ENCODE measurements around the gene SPRY1.
A peak's percentile ranks its signal among the peaks of the same experiment; 100 is the strongest.

SPRY1 gene, protein sequence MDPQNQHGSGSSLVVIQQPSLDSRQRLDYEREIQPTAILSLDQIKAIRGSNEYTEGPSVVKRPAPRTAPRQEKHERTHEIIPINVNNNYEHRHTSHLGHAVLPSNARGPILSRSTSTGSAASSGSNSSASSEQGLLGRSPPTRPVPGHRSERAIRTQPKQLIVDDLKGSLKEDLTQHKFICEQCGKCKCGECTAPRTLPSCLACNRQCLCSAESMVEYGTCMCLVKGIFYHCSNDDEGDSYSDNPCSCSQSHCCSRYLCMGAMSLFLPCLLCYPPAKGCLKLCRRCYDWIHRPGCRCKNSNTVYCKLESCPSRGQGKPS

GRCh38 chr4:123396307-123397143 is at the start of gene SPRY1:
SPRY1 (plus strand) TSS chr4:123396795; CDS start chr4:123401592, 4,797 bp downstream.
- DNase-seq, result peak; percentile 90

- DNase-seq, result no peak
Measured at GRCh38 chr4:123346951-123347350, 49.6 kb upstream of the SPRY1 start.

DNA sequence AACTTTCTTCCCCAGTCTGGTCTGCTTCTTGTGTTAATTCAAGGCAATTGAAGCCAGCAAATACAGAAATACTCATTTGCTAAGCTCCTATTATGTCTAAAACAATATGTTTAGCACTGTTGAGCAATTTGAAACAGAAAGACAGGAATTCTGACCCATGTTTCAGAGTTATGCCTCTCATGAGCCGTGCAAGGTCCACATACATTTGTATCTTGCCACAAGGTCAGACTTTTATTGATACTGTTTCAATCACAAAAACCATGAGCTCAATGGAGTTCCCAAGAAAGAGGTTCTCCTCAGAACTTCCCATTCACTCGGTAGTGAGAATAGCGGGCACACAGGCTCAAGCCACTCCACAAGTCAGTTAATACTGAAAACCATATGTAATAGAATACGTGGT is 47.6 kb upstream of the SPRY1 start:
- no peak for DNase-seq

DNA sequence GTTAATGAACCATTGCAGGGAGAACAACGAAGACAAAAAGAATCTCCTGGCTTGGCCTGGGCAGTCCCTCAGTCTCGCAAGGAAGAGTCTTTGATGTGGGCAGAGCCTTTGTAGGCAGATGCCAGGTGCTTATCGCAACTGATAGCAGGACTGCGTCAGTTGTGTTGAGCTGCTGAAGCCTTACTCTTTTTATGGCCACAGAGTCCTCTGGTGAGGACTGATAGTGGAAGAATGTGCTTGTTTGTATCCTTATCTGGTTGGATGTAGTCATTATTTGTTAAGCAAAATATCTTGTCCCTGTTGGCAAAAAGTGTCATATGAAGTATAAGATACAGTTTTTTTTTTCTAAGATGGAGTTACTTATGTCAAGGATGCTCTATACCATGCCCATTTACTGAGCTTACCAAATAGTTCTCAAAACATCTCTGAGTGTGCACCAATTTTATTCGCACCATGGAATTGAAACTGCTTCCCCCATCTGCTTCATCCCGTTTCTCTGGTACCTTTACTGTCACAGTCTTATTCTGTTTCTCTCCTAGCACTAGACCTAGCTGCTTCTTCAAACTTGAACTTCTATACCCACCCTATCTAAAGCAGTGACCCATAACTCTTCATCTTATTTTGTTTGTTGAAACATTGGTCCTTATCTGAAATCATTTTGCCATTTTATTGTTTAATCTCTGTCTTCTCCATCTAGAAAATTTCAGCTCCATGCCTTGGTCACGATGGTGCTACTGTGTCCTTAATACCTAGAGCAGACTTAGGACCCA is 47.0 kb upstream of the SPRY1 start:
- DNase-seq, result no peak

GRCh38 chr4:123350191-123350544 is 46.4 kb upstream of the SPRY1 start:
- DNase-seq, result no peak

DNA sequence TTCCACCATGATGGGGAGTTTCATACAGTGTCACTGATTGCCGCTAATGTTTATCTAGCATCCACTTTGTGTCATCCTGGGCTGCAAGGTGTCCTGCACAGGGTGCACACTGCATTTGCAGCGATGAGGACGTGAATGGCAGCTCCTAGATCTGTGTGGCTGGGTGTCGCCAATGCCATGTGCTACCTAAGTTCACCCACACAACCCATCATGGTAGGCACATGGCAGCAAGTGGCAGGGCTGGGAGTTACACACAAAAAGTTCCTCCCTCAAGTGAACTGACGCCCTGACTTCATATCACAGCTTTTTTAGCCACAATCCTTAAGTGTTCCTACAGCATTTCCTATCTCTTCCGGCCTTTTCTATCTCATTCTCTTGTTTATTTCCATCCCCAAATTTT is 45.9 kb upstream of the SPRY1 start:
- DNase-seq, result no peak

- DNase-seq, result no peak
Measured at GRCh38 chr4:123351713-123352112, 44.9 kb upstream of the SPRY1 start.

DNA sequence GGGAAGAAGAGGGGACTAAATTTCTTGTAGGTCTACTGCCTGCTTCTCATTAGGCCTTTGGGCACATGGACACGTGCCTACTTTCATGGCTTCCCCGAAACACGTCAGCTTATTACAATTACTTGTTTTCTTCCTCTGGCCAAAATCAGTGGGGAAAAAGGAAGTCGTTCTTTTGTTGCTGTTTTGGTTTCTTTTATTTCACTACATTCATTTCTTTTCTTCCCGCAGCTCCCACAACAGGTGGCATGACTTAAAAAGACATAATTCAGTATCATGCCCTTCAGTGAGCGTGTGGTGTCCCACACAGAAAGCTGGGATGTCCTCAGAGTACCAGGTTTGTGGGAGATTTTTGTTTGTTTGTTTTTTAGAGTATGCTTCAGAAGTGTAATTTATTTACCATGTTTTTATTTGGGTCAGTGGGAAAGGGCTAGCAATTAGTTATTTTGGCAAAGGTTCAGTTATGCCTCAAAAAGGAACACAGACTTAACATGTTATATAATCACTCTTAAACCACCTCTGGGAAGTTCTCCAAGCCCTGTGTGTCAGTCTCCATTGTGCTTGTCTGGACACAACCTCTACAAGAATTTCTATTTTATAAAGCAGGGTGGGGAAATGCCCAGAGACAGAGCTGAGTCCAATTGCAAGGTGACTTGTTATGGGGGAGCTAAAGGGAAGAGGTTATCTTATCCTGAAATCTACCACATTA is 44.2 kb upstream of the SPRY1 start:
- no peak for DNase-seq

DNA sequence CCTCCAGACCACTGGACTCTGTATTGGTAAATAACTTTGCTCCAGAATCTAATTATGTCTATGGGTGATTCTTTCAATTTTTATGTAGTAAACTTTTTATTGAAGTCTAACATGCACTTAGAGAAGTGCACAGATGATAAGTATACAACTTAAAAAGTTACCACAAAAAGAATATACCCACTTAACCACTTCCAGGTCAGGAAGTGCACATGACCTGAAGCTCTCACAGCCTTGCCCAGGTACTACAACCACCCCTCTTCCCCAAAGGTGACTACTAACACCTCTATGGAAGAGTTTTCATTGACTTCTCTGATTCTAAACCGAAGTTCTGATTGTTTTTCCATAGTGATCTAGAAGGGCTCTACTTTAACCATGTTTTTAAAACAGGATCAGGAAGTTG is 43.6 kb upstream of the SPRY1 start:
- DNase-seq, result no peak

- no peak for DNase-seq
Measured at GRCh38 chr4:123353656-123354055, 42.9 kb upstream of the SPRY1 start.

- no peak for DNase-seq
Measured at GRCh38 chr4:123354701-123355100, 41.9 kb upstream of the SPRY1 start.

DNA sequence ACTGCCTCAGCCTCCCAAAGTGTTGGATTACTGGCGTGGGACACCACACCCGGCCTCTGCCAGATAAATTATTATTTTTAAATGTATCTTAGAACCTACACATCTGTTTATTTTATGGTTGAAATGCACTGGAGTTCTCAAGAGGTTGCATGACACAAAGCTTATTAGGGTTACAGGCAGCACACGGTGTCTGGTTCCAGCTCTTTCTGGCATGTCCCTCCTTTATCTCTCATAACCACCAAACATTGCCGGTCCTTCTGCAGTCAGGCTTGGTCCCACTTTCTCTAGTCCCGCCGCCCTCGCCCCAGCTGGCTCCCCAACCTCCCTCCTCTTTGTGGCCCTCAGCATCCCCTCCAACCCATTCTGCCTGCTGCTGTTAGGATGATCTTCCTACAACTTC is 39.7 kb upstream of the SPRY1 start:
- no peak for DNase-seq

GRCh38 chr4:123359449-123360315 is 36.9 kb upstream of the SPRY1 start:
- DNase-seq, result peak; percentile 2

- no peak for DNase-seq
Measured at GRCh38 chr4:123361195-123361861, 35.3 kb upstream of the SPRY1 start.

- no peak for DNase-seq
Measured at GRCh38 chr4:123362103-123362502, 34.5 kb upstream of the SPRY1 start.

GRCh38 chr4:123363729-123364128 is 32.9 kb upstream of the SPRY1 start:
- DNase-seq, result no peak

DNA sequence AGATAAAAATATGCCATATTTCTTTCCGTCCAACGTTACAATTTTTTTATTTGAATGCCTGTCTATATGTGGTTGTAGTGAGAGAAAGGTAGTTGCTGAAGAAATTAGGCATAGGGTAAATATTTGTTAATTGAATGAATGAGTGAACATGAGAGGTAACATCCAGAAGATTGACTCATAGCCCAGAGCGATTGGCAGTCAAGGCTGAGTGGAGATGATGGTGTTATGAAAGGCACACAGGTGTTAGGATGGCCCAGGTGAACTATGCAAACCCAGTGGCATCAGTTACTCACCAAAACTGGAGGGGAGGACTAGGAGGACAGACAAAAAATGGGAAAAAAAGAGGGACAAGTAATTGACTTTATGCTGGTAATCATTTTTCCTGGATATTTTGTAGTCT is 31.7 kb upstream of the SPRY1 start:
- no peak for DNase-seq

- no peak for DNase-seq
Measured at GRCh38 chr4:123365412-123365811, 31.2 kb upstream of the SPRY1 start.

DNA sequence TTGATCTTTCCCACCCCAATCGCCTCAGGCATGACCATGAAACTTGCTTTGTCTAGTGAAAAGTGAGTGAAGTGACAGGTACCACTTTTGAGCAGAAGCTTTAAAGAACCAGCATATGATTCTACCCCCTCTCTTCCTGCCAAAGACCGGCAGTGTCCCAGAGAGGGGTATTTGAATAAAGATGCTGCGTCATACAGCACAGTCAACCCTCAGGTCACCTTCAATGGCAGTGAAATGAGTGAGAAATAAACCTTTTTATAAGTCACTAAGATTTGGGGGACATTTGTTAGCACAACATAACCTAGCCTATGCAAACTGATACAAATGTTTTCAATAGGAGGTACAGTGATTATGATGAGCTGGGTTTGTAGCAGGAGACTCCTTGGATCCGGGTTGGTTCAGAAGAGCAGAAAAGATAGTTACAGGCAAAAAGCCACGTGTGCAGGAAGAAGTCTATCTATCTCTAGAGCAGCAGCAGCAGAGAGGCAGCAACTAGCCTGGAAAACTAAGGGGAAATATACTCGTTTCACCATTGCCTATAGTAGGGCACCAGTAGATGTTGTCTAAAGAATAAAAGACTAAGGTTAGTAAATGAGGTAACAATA is 30.3 kb upstream of the SPRY1 start:
- DNase-seq, result no peak

DNA sequence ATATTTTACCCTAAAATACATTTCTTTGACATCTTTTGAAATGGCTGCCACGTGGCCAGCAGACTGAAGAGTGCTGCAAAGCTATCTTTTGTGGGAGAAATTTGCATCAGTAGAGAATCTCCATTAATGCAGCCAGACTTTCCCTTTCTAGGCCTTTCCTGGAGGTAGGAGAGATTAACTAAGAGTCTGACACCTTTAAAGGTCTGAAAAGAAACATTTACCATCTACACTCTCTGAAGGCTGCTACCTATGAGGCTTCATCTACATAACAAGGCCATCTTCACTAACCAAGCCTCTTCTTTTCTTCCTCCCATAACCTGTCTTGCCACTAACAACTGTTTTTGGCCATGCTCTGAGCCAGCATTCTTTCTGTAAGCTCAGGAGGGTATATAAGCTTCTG is 17.8 kb upstream of the SPRY1 start:
- no peak for DNase-seq

GRCh38 chr4:123379392-123379791 is 17.2 kb upstream of the SPRY1 start:
- no peak for DNase-seq

Measured in GF-D8 (cell line).